Thyroid gland (tissue), 4 donors: ENCODE results near the gene FSTL4.

Experiments used
- POLR2A ChIP-seq, 2 donors: fragments of 450-650 bp; IDR thresholded peaks; one replicate each; pipeline ENCODE4 v1.6.1; 2017; ENCODE audit warnings: antibody characterized with exemption in 2 of 2, mild to moderate bottlenecking in 2 of 2, moderate library complexity in 1 of 2
- TF ChIP-seq, protein P1 (sequence below), 6 experiments: fragments of 200-600 bp in 3 of 6; fragments of 450-650 bp in 3 of 6; sonication (generic) in 3 of 6; IDR thresholded peaks; one replicate each; pipeline ENCODE4 v1.5.1; 2016 to 2019; ENCODE audit warnings: antibody characterized with exemption in 6 of 6, mild to moderate bottlenecking in 2 of 6, inconsistent platforms in 1 of 6, moderate library complexity in 1 of 6

DNA sequence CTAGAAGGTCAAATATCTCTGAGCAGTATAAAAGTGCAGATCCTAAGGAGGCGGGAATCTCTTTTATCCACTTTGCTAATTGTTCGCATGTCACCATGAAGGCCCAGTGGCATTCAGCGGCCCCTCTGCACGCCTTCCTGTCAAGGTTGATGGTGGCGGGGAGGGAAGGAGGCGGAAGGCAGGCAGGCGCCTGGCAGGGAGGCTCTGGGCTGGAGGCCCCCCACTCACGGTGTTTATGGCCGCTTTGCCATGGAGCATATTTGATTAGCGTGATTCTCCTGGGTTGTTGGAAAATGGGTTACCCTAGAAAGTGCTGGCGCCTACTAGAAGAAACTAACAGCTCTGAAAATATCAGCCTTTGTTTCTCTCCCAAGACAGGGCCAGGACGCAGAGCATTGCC lies 209.6 kb downstream of the FSTL4 start:
- no peak for TF ChIP-seq POLR2A (IDR thresholded peaks at IDR 0.05)
- TF ChIP-seq, protein P1, sequence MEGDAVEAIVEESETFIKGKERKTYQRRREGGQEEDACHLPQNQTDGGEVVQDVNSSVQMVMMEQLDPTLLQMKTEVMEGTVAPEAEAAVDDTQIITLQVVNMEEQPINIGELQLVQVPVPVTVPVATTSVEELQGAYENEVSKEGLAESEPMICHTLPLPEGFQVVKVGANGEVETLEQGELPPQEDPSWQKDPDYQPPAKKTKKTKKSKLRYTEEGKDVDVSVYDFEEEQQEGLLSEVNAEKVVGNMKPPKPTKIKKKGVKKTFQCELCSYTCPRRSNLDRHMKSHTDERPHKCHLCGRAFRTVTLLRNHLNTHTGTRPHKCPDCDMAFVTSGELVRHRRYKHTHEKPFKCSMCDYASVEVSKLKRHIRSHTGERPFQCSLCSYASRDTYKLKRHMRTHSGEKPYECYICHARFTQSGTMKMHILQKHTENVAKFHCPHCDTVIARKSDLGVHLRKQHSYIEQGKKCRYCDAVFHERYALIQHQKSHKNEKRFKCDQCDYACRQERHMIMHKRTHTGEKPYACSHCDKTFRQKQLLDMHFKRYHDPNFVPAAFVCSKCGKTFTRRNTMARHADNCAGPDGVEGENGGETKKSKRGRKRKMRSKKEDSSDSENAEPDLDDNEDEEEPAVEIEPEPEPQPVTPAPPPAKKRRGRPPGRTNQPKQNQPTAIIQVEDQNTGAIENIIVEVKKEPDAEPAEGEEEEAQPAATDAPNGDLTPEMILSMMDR (IDR thresholded peaks at IDR 0.05), result no peak
